CD4-positive, alpha-beta T cell treated with Interleukin-15 for 1 hour (primary cell): ENCODE results near the gene GPR148.

Experiments used
- DNase-seq: peaks from one replicate; pipeline ENCODE4 v3.0.0-alpha.2; 2020

Gene GPR148

GRCh38 chr2:130778781-130779180 lies 49.9 kb downstream of the GPR148 start:
- no peak for DNase-seq
